CD4-positive, alpha-beta T cell treated with Interleukin-4 for 1 hour (primary cell): Measurements from ENCODE around the gene KEL.

ENCODE experiments used
- DNase-seq, 2 donors: peaks; one replicate each; pipeline ENCODE4 v3.0.0-alpha.2; 2020 to 2022

KEL gene

DNA sequence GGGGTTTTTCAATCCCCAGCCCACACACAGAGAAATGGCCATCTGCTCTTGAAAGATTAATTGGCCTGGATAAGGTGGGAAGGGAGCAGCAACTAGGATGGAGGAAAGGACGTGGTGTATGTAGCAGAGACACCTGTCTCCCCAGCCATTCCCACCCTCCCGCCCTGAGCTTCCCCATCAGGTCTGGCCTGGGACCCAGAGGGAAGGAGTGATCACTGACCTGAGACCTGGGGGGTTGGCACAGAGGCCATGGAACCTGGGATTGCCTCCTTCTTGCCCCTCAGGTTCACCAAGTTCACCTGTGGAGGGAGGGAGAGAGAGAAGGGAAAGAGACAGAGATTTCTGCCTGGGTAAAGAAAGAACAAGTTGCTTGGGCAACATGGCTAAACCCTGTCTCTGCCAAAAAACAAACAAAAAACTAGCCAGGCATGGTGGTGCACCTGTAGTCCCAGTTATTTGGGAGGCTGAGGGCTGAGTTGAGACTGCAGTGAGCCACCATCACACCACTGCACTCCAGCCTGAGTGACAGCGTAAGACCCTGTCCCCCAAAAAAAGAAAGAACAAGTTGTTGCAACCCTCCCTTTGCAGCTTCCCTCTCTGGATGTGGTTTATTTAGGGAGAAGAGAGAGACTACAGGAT, 65.3 kb downstream of the KEL start:
- DNase-seq = no peak

GRCh38 chr7:142896151-142896550, 66.0 kb downstream of the KEL start:
- DNase-seq = no peak

DNA sequence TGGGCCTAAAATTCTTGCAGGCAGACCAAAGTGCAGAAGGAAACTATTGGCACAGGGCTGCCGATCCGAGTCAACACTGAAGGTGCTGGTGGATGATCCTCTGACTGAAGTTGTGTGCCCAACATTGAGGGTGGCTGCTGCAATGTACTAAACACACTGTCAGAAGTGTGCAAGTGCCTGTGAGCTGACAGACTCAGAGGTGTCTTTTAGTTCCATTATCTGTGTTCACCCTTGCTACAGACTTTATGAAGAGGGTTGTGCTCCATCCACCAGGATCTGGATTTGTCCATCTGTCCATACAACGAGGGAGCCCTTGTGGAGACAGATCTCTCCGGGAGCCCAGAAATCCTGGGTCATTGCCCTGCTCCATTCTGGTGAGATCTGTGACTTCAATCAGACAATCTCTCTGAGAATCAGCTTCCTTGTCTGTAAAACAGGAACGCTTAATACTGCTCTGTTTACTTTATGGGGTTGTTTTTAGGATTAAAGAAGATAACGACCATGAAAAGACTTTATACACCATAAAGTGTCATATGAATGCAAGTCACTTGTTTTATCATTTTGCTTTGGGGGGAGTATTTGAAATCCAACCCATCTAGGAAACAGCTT, 67.1 kb downstream of the KEL start:
- no peak for DNase-seq

- no peak for DNase-seq
These were observed 67.8 kb downstream of the KEL start for GRCh38 chr7:142894112-142894984.

GRCh38 chr7:142892951-142893350, 69.2 kb downstream of the KEL start:
- DNase-seq = peak in 1 of 2 donors; percentile 4

DNA sequence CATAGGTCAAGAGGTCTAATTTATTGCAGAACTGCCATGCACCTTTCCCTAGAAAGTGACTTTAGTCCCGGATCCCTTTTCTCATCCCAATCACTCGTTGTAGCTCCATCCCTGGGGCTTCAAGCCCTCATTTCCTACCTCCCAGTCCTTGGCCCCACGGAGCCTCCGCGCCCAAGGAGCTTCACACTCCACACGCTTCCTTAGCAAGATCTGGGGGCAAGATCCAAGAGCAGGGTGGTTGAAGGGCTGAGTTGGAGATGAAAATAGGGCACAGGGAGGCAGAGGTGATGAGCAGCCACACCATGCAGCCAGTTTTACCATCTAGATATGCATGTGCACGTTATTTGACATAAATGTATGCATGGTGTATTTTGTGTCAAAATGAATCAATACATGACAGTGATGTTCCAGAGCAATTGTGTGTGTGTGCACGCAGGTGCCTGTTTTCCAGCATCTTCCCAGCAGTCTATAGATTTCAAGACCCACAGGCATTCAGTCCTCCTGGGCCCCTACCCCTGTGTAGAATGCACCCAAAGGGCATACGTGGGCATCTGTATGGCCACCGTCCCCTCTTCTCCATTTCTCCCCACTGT, 70.6 kb downstream of the KEL start:
- peak in 1 of 2 donors; percentile 4 for DNase-seq
